ENCODE data around the gene LHFPL4.

LHFPL4 gene

GRCh38 chr3:9501226-9501625 is 52.4 kb downstream of the LHFPL4 start:
- TF ChIP-seq GATA3 (IDR thresholded peaks at IDR 0.05; ENCODE audit: low read depth, low read length) (no peak), GATA2 (IDR thresholded peaks at IDR 0.05; ENCODE audit: low read depth, low read length) (no peak)

- no peak for TF ChIP-seq GATA2 (IDR thresholded peaks at IDR 0.05; ENCODE audit: low read depth, low read length)
- no peak for TF ChIP-seq GATA3 (IDR thresholded peaks at IDR 0.05; ENCODE audit: low read depth, low read length)
Measured at GRCh38 chr3:9500108-9501050, 53.2 kb downstream of the LHFPL4 start.

- TF ChIP-seq GATA3 (IDR thresholded peaks at IDR 0.05; ENCODE audit: low read depth, low read length) (no peak), GATA2 (IDR thresholded peaks at IDR 0.05; ENCODE audit: low read depth, low read length) (no peak)
Measured at GRCh38 chr3:9499455-9500107, 54.0 kb downstream of the LHFPL4 start.

- TF ChIP-seq GATA3 (IDR thresholded peaks at IDR 0.05; ENCODE audit: low read depth, low read length), result no peak
- TF ChIP-seq GATA2 (IDR thresholded peaks at IDR 0.05; ENCODE audit: low read depth, low read length), result no peak
Measured at GRCh38 chr3:9498781-9499180, 54.8 kb downstream of the LHFPL4 start.

- TF ChIP-seq GATA2 (IDR thresholded peaks at IDR 0.05; ENCODE audit: low read depth, low read length) (no peak), GATA3 (IDR thresholded peaks at IDR 0.05; ENCODE audit: low read depth, low read length) (no peak)
Measured at GRCh38 chr3:9497821-9498565, 55.6 kb downstream of the LHFPL4 start.

- TF ChIP-seq GATA3 (IDR thresholded peaks at IDR 0.05; ENCODE audit: low read depth, low read length), result no peak
- TF ChIP-seq GATA2 (IDR thresholded peaks at IDR 0.05; ENCODE audit: low read depth, low read length), result no peak
Measured at GRCh38 chr3:9496893-9497292, 56.7 kb downstream of the LHFPL4 start.

- TF ChIP-seq GATA3 (IDR thresholded peaks at IDR 0.05; ENCODE audit: low read depth, low read length), result no peak
- TF ChIP-seq GATA2 (IDR thresholded peaks at IDR 0.05; ENCODE audit: low read depth, low read length), result no peak
Measured at GRCh38 chr3:9491506-9491905, 62.1 kb downstream of the LHFPL4 start.

- TF ChIP-seq GATA2 (IDR thresholded peaks at IDR 0.05; ENCODE audit: low read depth, low read length) (no peak), GATA3 (IDR thresholded peaks at IDR 0.05; ENCODE audit: low read depth, low read length) (no peak)
Measured at GRCh38 chr3:9485248-9485647, 68.4 kb downstream of the LHFPL4 start.

GRCh38 chr3:9480265-9480664 is 73.4 kb downstream of the LHFPL4 start:
- TF ChIP-seq GATA3 (IDR thresholded peaks at IDR 0.05; ENCODE audit: low read depth, low read length) (no peak), GATA2 (IDR thresholded peaks at IDR 0.05; ENCODE audit: low read depth, low read length) (no peak)

GRCh38 chr3:9476935-9477334 is 76.7 kb downstream of the LHFPL4 start:
- TF ChIP-seq GATA3 (IDR thresholded peaks at IDR 0.05; ENCODE audit: low read depth, low read length), result no peak
- TF ChIP-seq GATA2 (IDR thresholded peaks at IDR 0.05; ENCODE audit: low read depth, low read length), result no peak

GRCh38 chr3:9474482-9474881 is 79.1 kb downstream of the LHFPL4 start:
- no peak for TF ChIP-seq GATA3 (IDR thresholded peaks at IDR 0.05; ENCODE audit: low read depth, low read length)

- TF ChIP-seq GATA2 (IDR thresholded peaks at IDR 0.05; ENCODE audit: low read depth, low read length) (no peak), GATA3 (IDR thresholded peaks at IDR 0.05; ENCODE audit: low read depth, low read length) (no peak)
Measured at GRCh38 chr3:9473496-9474065, 80.0 kb downstream of the LHFPL4 start.

- no peak for TF ChIP-seq GATA2 (IDR thresholded peaks at IDR 0.05; ENCODE audit: low read depth, low read length)
- no peak for TF ChIP-seq GATA3 (IDR thresholded peaks at IDR 0.05; ENCODE audit: low read depth, low read length)
Measured at GRCh38 chr3:9469986-9470385, 83.6 kb downstream of the LHFPL4 start.

GRCh38 chr3:9468460-9468859 is 85.2 kb downstream of the LHFPL4 start:
- TF ChIP-seq GATA3 (IDR thresholded peaks at IDR 0.05; ENCODE audit: low read depth, low read length) (no peak), GATA2 (IDR thresholded peaks at IDR 0.05; ENCODE audit: low read depth, low read length) (no peak)

All from SH-SY5Y (cell line).